Lung (tissue), 12 donors: ENCODE data around the gene NUP205. TPM values are rescaled to one million over a fixed set of nuclear protein-coding genes. Genes with fewer than 3 reads are reported as not detected.

Source experiments
- ATAC-seq: fragments of 200-7000 bp; cut with Tn5 transposase; one replicate; pipeline ENCODE4 v1.9.1; 2020; ENCODE audit warnings: moderate number of reproducible peaks; ENCODE audit not compliant: insufficient read depth, low FRiP score
- DNase-seq, 3 donors: peaks; one replicate each; pipeline ENCODE4 v3.0.0-alpha.2; 2013 to 2017
- H3K27ac ChIP-seq, 2 donors: one replicate each; pipeline ENCODE4 v1.5.1; 2013; ENCODE audit warnings: mild to moderate bottlenecking in 2 of 2, moderate library complexity in 2 of 2, control low read depth in 1 of 2, inconsistent platforms in 1 of 2, low read depth in 1 of 2, low read length in 1 of 2
- H3K27me3 ChIP-seq, 3 donors: one replicate each; pipeline ENCODE4 v1.5.1; 2013; ENCODE audit warnings: low read length in 2 of 3; ENCODE audit not compliant: control insufficient read depth in 3 of 3, insufficient read depth in 3 of 3
- H3K36me3 ChIP-seq, 4 donors: one replicate each; pipeline ENCODE4 v1.5.1; 2013; ENCODE audit warnings: low read length in 4 of 4, mild to moderate bottlenecking in 1 of 4, moderate library complexity in 1 of 4; ENCODE audit not compliant: control insufficient read depth in 4 of 4, insufficient read depth in 4 of 4
- H3K4me1 ChIP-seq, 5 donors: one replicate each; pipeline ENCODE4 v1.5.1; 2013; ENCODE audit warnings: low read length in 5 of 5, mild to moderate bottlenecking in 2 of 5, moderate library complexity in 1 of 5; ENCODE audit not compliant: control insufficient read depth in 5 of 5, insufficient read depth in 5 of 5
- H3K4me3 ChIP-seq: one replicate; pipeline ENCODE4 v1.5.1; 2013; ENCODE audit warnings: mild to moderate bottlenecking, control low read depth, moderate library complexity
- H3K9ac ChIP-seq, 2 donors: one replicate each; pipeline ENCODE4 v1.5.1; 2013; ENCODE audit warnings: low read length in 2 of 2, control low read depth in 1 of 2; ENCODE audit not compliant: insufficient read depth in 1 of 2
- H3K9me3 ChIP-seq, 4 donors: one replicate each; pipeline ENCODE4 v1.5.1; 2013; ENCODE audit warnings: low read length in 3 of 4, mild to moderate bottlenecking in 1 of 4, moderate library complexity in 1 of 4; ENCODE audit not compliant: control insufficient read depth in 4 of 4, insufficient read depth in 3 of 4
- WGBS, 2 donors: extraction: QIAGEN DNeasy Blood & Tissue Kit; methylation state at CpG; one replicate each; pipeline ENCODE4 v1.1.7; 2013; 5-methylcytosine and 5-hydroxymethylcytosine counted together
- polyA plus RNA-seq, 2 donors: library from polyadenylated mRNA; stranded (reverse); fragments of 200-250 nt; gene quantifications; one replicate each; pipeline ENCODE4 v1.2.1, GENCODE V29; 2013
- total RNA-seq, 2 donors: library from RNA; depleted of rRNA in 1 of 2; stranded (reverse); fragments of >200 nt in 1 of 2; gene quantifications; one replicate each; pipeline ENCODE4 v1.2.1, GENCODE V29; 2014 to 2021
- TF ChIP-seq, protein P1 (sequence below): IDR thresholded peaks from 2 replicates; pipeline ENCODE4 v1.5.1; 2012; ENCODE audit warnings: mild to moderate bottlenecking; ENCODE audit errors: control extremely low read depth, extremely low read depth
- donor health status: control.
- donor health status: control.
- donor health status: Bipolar disorder and iron deficiency.
- donor health status: healthy.
- donor health status: DM: yes; HTN: yes; CAD: no.

Gene NUP205
- total and polyA plus RNA-seq, 4 donors: 23.1 to 41.2 (median 34.4) TPM

DNA sequence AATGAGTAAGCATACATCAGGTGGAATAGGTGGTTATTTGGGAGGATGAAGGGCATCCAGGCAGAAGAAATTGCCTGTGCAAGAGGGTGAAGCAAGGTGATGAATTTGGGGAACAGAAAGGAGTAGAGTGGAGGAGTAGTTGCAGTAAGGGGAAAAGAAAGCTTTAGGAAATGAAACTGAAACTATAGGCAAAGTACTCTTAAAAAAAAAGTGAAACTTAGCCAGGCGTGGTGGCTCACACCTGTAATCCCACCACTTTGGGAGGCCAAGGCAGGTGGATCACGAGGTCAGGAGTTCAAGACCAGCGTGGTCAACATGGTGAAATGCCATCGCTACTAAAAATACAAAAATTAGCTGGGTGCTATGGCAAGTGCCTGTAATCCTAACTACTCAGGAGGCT lies 17.6 kb downstream of the NUP205 start:
- DNase-seq: no peak
- TF ChIP-seq, protein P1, sequence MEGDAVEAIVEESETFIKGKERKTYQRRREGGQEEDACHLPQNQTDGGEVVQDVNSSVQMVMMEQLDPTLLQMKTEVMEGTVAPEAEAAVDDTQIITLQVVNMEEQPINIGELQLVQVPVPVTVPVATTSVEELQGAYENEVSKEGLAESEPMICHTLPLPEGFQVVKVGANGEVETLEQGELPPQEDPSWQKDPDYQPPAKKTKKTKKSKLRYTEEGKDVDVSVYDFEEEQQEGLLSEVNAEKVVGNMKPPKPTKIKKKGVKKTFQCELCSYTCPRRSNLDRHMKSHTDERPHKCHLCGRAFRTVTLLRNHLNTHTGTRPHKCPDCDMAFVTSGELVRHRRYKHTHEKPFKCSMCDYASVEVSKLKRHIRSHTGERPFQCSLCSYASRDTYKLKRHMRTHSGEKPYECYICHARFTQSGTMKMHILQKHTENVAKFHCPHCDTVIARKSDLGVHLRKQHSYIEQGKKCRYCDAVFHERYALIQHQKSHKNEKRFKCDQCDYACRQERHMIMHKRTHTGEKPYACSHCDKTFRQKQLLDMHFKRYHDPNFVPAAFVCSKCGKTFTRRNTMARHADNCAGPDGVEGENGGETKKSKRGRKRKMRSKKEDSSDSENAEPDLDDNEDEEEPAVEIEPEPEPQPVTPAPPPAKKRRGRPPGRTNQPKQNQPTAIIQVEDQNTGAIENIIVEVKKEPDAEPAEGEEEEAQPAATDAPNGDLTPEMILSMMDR: no peak
- H3K27me3 ChIP-seq: no peaks in the 10 kb centered on the region
- no peaks in the 10 kb centered on the region for H3K9me3 ChIP-seq
- H3K36me3 ChIP-seq: peaks cover 12 to 43% (median 34%) of the 10 kb centered on the region in 4 donors
- H3K4me3 ChIP-seq: no peak overlapping the region
- H3K27ac ChIP-seq: no peak overlapping the region
- H3K9ac ChIP-seq: no peak overlapping the region
- H3K4me1 ChIP-seq: no peaks in the 10 kb centered on the region
- WGBS, 2 donors: 83 to 94% methylated on average over 4 of the region's 4 CpGs
- ATAC-seq: no peak

DNA sequence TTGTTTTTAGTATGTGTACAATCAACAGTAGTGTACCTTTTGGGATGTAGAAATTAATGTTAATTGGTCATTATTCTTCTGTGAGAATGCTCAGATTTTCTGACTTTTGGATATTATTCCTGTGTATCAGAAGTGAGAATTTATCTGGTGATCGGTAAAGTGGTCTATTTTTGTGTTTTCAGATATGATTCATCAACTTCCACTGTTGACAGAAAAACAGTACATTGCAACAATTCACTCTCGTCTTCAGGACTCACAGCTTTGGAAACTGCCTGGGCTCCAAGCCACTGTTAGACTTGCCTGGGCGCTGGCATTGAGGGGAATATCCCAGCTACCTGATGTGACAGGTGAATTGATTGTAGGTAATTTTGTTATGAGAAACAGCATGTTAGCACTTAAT lies 20.9 kb downstream of the NUP205 start:
- Histone ChIP-seq H3K27ac (no peak overlapping the region), H3K9ac (no peak overlapping the region), H3K36me3 (peaks cover 22 to 54% (median 32%) of the 10 kb centered on the region in 4 donors), H3K4me1 (no peaks in the 10 kb centered on the region), H3K9me3 (no peaks in the 10 kb centered on the region), H3K4me3 (no peak overlapping the region), H3K27me3 (no peaks in the 10 kb centered on the region)
- DNase-seq: no peak
- TF ChIP-seq, protein P1: no peak
- ATAC-seq: no peak
- WGBS, 2 donors: 85 to 95% methylated on average over 3 of the region's 3 CpGs

DNA sequence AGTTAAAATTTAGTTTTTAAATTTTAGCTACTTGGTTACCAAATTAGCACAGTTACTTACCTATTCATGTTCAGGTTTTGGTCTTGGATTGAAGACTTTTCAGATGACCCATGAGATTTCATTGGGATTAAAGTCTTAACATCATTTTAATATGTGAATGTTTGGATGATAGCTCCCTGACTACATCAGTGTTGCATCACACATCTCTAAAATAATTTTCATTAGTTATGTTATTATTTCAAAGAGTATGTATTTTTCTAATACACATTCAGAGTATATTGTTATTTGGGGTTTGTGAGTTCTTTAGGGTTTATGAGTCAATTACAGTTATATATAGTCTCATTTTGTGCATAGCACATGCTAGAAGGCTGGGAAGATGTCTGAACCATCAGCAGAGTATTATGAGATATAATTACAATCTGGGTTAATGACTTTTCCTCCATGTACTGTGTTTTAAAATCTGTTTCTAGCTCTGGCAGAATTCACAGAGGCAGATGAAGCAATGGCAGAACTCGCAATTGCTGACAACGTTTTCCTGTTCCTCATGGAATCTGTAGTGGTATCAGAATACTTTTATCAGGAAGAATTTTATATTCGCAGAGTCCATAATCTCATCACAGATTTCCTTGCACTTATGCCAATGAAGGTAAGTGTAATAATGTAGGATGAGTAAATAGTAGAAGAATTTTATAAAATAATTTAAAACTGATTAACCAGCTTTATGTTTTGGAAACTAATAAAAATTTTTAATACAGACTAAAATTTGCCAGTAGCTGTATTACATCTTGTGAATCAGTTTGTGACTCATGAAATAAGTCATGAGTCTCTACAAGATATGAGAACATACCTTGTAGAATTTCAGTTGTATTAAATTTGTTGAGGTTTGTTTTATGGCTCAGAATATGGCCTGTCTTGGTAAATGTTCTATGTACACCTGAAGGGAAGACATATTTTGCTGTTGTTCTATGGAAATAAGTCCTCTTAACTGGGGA lies 26.9 kb downstream of the NUP205 start:
- DNase-seq (no peak), ATAC-seq (no peak)
- WGBS, 2 donors: 81 to 91% methylated on average over 3 of the region's 3 CpGs
- Histone ChIP-seq H3K4me3 (no peak overlapping the region), H3K9me3 (peaks cover 0 to 2% (median 0%) of the 10 kb centered on the region in 4 donors), H3K27ac (no peak overlapping the region), H3K4me1 (no peaks in the 10 kb centered on the region), H3K9ac (no peak overlapping the region), H3K36me3 (peaks cover 20 to 43% (median 27%) of the 10 kb centered on the region in 4 donors), H3K27me3 (no peaks in the 10 kb centered on the region)
- TF ChIP-seq, protein P1: no peak
